GM18505 (cell line): Measurements from ENCODE around the gene GCNT1.

ENCODE experiments used
- ATAC-seq: cut with Tn5 transposase; IDR thresholded peaks from one replicate; pipeline ENCODE4 v1.9.1; 2021; ENCODE audit not compliant: unreplicated experiment
- POLR2A ChIP-seq: IDR thresholded peaks from 4 replicates; pipeline ENCODE4 v1.6.1; 2011; ENCODE audit warnings: borderline replicate concordance; ENCODE audit not compliant: insufficient read depth, insufficient read length; ENCODE audit errors: extremely low read depth

Gene GCNT1

GRCh38 chr9:76552751-76553455 is 93.9 kb downstream of the GCNT1 start:
- no peak for ATAC-seq
- no peak for TF ChIP-seq POLR2A

DNA sequence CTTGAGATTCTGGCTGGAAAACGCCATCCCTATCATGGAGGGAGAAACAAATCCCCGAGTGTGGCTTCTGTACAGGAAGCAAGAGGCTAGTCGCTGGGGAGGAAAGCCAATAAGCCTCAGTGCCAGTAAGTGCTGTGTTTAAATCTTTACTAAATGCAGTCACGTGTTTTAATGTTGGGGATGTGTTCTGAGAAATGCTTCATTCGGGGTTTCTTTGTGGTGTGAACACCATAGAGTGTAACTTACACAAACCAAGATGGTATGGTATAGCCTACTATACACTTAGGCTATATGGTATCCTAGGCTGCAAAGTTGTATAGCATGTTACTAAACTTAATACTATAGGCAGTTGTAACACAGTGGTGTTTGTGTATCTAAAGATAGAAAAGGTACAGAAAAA is 94.7 kb downstream of the GCNT1 start:
- ATAC-seq = no peak
- TF ChIP-seq POLR2A = no peak
